GM12865 (cell line): ENCODE data around the gene PLA1A.

Source experiments
- DNase-seq: peaks from one replicate; pipeline ENCODE4 v3.0.0; 2010; ENCODE audit warnings: low read depth
- H3K4me3 ChIP-seq: 2 replicates; pipeline ENCODE4 v1.5.1; 2011; ENCODE audit warnings: mild to moderate bottlenecking, low read depth, low read length, control low read depth
- CTCF ChIP-seq: IDR thresholded peaks from 2 replicates; pipeline ENCODE4 v1.5.1; 2011; ENCODE audit warnings: low read length, control low read depth, low read depth, inconsistent platforms; ENCODE audit not compliant: insufficient read depth; ENCODE audit errors: missing control alignments

PLA1A gene

GRCh38 chr3:119555309-119555735 is 42.4 kb upstream of the PLA1A start:
- no peak for TF ChIP-seq CTCF
- H3K4me3 ChIP-seq = peak overlapping the region; percentile 96
- DNase-seq = peak; percentile 50

GRCh38 chr3:119555929-119556328 is 41.8 kb upstream of the PLA1A start:
- DNase-seq = no peak
- TF ChIP-seq CTCF = no peak
- H3K4me3 ChIP-seq = peak overlapping the region; percentile 96

GRCh38 chr3:119557192-119557876 is 40.4 kb upstream of the PLA1A start:
- no peak for DNase-seq
- no peak for TF ChIP-seq CTCF
- H3K4me3 ChIP-seq = peak overlapping the region; percentile 96

GRCh38 chr3:119557877-119558269 is 39.8 kb upstream of the PLA1A start:
- DNase-seq = no peak
- TF ChIP-seq CTCF = no peak
- peak overlapping the region; percentile 96 for H3K4me3 ChIP-seq

GRCh38 chr3:119558626-119559317 is 38.9 kb upstream of the PLA1A start:
- H3K4me3 ChIP-seq = peak overlapping the region; percentile 96
- DNase-seq = no peak
- no peak for TF ChIP-seq CTCF

- peak within 1 kb of the TSS; percentile 96 for H3K4me3 ChIP-seq
- peak; percentile 96 for DNase-seq
- peak; percentile 73 for TF ChIP-seq CTCF
These were observed 38.2 kb upstream of the PLA1A start, which contains the start of gene CD80 for GRCh38 chr3:119559441-119559963. TSS of gene CD80 (minus strand) at chr3:119559614. CDS start at chr3:119557728, 1,886 bp downstream.
